Endothelial cell of umbilical vein (primary cell): ENCODE data around the gene CYFIP1.

Experiments used
- CTCF ChIP-seq, 2 donors: IDR thresholded peaks; 1 replicate in 1 of 2; 2 replicates in 1 of 2; pipeline ENCODE4 v1.5.1; 2011; ENCODE audit warnings: low read length in 2 of 2, mild to moderate bottlenecking in 2 of 2, moderate library complexity in 2 of 2, control low read depth in 1 of 2, inconsistent platforms in 1 of 2, low read depth in 1 of 2; ENCODE audit not compliant: insufficient read depth in 1 of 2; ENCODE audit errors: extremely low read depth in 1 of 2
- EZH2 ChIP-seq: IDR thresholded peaks from 2 replicates; pipeline ENCODE4 v1.6.1; 2012; ENCODE audit warnings: borderline replicate concordance, low read depth, mild to moderate bottlenecking, moderate library complexity, low read length, inconsistent platforms; ENCODE audit not compliant: severe bottlenecking
- FOS ChIP-seq: IDR thresholded peaks from 2 replicates; pipeline ENCODE4 v1.6.1; 2011; ENCODE audit warnings: mild to moderate bottlenecking, low read length, moderate library complexity, borderline replicate concordance; ENCODE audit not compliant: insufficient read depth
- GATA2 ChIP-seq: IDR thresholded peaks from 2 replicates; pipeline ENCODE4 v1.7.0; 2011; ENCODE audit warnings: low read depth, mild to moderate bottlenecking, moderate library complexity, mixed read lengths, low read length; ENCODE audit not compliant: insufficient read length, insufficient read depth
- JUN ChIP-seq: IDR thresholded peaks from 2 replicates; pipeline ENCODE4 v1.6.1; 2011; ENCODE audit warnings: borderline replicate concordance, low read depth; ENCODE audit not compliant: insufficient read length, insufficient read depth
- MAX ChIP-seq: IDR thresholded peaks from 2 replicates; pipeline ENCODE4 v1.6.1; 2011; ENCODE audit not compliant: insufficient read depth, insufficient read length
- MYC ChIP-seq: IDR thresholded peaks from one replicate; pipeline ENCODE4 v1.6.1; 2011; ENCODE audit warnings: mild to moderate bottlenecking, low read depth, low read length
- POLR2A ChIP-seq: IDR thresholded peaks from 2 replicates; pipeline ENCODE4 v1.6.1; 2012; ENCODE audit warnings: low read depth, mild to moderate bottlenecking, control low read depth, low read length
- POLR2AphosphoS5 ChIP-seq: IDR thresholded peaks from 2 replicates; pipeline ENCODE4 v1.6.1; 2012; ENCODE audit warnings: low read depth, mild to moderate bottlenecking, control low read depth, low read length, moderate library complexity; ENCODE audit not compliant: insufficient read depth

GRCh38 chr15:22956978-22957260 lies 23.2 kb downstream of the CYFIP1 start:
- TF ChIP-seq MAX (no peak), CTCF (IDR thresholded peaks at IDR 0.05; ENCODE audit: extremely low read depth in 1 of 2, insufficient read depth in 1 of 2, low read depth in 1 of 2, low read length in 2 of 2) (no peak), POLR2A (no peak), POLR2AphosphoS5 (no peak), EZH2 (no peak), FOS (no peak), JUN (no peak), GATA2 (no peak), MYC (no peak)
